ENCODE data around the gene ZC3H12D.

Gene ZC3H12D

GRCh38 chr6:149459761-149460160, 25.1 kb downstream of the ZC3H12D start:
- DNase-seq (ENCODE audit: low spot score) = peak; percentile 39

- DNase-seq (ENCODE audit: low spot score) = no peak
Observed at GRCh38 chr6:149458806-149459205, 26.0 kb downstream of the ZC3H12D start.

GRCh38 chr6:149458196-149458595, 26.6 kb downstream of the ZC3H12D start:
- DNase-seq (ENCODE audit: low spot score) = no peak

- no peak for DNase-seq (ENCODE audit: low spot score)
Observed at GRCh38 chr6:149457316-149457884, 27.4 kb downstream of the ZC3H12D start.

GRCh38 chr6:149456311-149457021, 28.3 kb downstream of the ZC3H12D start:
- DNase-seq (ENCODE audit: low spot score) = no peak

- DNase-seq (ENCODE audit: low spot score) = no peak
Observed at GRCh38 chr6:149455031-149455732, 29.6 kb downstream of the ZC3H12D start.

GRCh38 chr6:149454346-149454848, 30.4 kb downstream of the ZC3H12D start:
- no peak for DNase-seq (ENCODE audit: low spot score)

GRCh38 chr6:149453597-149454345, 31.0 kb downstream of the ZC3H12D start:
- no peak for DNase-seq (ENCODE audit: low spot score)

- DNase-seq (ENCODE audit: low spot score) = no peak
Observed at GRCh38 chr6:149452037-149452939, 32.5 kb downstream of the ZC3H12D start.

GRCh38 chr6:149451376-149452036, 33.3 kb downstream of the ZC3H12D start:
- DNase-seq (ENCODE audit: low spot score) = no peak

- DNase-seq (ENCODE audit: low spot score) = no peak
Observed at GRCh38 chr6:149450679-149451375, 34.0 kb downstream of the ZC3H12D start.

- DNase-seq (ENCODE audit: low spot score) = no peak
Observed at GRCh38 chr6:149449831-149450678, 34.8 kb downstream of the ZC3H12D start.

GRCh38 chr6:149448821-149449453, 35.9 kb downstream of the ZC3H12D start:
- DNase-seq (ENCODE audit: low spot score) = no peak

- DNase-seq (ENCODE audit: low spot score) = no peak
Observed at GRCh38 chr6:149446791-149447376, 37.9 kb downstream of the ZC3H12D start.

- no peak for DNase-seq (ENCODE audit: low spot score)
Observed at GRCh38 chr6:149445573-149445972, 39.2 kb downstream of the ZC3H12D start.

- DNase-seq (ENCODE audit: low spot score) = no peak
Observed at GRCh38 chr6:149445095-149445466, 39.7 kb downstream of the ZC3H12D start.

- peak; percentile 32 for DNase-seq (ENCODE audit: low spot score)
Observed at GRCh38 chr6:149444360-149445094, 40.3 kb downstream of the ZC3H12D start.

All from RKO (cell line).